Activated CD8-positive, alpha-beta memory T cell treated with anti-CD3 and anti-CD28 coated beads for 4 hours (primary cell): Measurements from ENCODE around the gene FNDC3B.
A peak's percentile ranks its signal among the peaks of the same experiment; 100 is the strongest.
"Not testable (repeated sequence)": the region's sequence is repeated elsewhere in the genome, so short reads cannot be mapped to it uniquely, and the experiment has no call there.

ENCODE experiments used
- DNase-seq, 2 donors: peaks; one replicate each; pipeline ENCODE4 v3.0.0-alpha.2; 2020; ENCODE audit warnings: low read depth in 2 of 2

FNDC3B gene

GRCh38 chr3:172039436-172040077 is at the start of gene FNDC3B:
Gene FNDC3B, plus strand, starts transcription at chr3:172039578. Its CDS starts 72,902 bp downstream, at chr3:172112480.
- DNase-seq, result peak; percentile 81 to 82

DNA sequence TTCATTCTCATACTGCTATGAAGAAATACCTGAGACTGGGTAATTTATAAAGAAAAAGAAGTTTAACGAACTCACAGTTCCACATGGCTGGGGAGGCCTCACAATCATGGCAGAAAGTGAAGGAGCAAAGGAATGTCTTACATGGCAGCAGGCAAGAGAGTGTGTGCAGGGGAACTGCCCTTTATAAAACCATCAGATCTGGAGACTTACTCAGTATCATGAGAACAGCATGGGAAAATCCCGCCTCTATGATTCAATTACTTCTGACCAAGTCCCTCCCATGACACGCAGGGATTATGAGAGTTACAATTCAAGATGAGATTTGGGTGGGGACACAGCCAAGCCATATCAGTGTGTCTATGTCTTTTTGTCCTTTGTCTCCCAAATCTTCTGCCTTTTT is 49.1 kb upstream of the FNDC3B start:
- not testable (repeated sequence) for DNase-seq

GRCh38 chr3:171991166-171991565 is 48.2 kb upstream of the FNDC3B start:
- no peak for DNase-seq

DNA sequence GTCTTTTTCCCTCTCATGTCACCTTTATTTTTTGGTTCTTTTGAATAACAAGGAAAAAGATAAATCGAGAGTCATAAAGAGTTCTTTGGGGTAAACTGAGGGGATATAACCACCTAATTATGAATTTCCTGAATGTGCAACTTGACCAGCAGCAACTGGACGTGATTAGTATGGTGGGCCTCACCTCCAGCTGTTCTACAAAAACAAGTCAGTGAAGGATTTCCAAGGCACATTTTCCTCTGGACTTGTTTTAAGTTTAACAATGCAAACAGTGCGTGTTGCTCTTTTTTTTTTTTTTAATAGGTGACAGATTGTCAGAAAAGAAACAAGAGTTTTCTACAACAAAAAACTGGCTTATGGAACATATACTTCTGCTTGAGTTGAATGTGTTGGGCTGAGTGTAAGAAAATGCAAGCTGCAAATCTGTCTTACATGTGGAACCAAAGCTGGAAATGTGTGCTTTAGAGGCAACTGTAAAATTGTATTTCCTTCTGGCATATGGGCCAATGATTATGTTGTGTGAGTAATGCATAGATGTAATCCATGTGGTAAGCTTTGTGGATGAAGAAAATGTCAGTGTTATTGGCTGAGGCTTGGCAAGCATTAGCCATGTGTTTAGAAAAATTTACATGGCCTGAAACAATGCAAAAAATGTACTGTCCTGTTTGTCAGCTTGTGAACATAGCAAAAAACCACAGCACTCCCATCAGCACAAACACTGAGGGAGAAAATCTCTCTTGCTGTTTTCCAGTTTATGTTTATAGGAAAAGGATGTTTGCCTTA is 44.5 kb upstream of the FNDC3B start:
- no peak for DNase-seq

DNA sequence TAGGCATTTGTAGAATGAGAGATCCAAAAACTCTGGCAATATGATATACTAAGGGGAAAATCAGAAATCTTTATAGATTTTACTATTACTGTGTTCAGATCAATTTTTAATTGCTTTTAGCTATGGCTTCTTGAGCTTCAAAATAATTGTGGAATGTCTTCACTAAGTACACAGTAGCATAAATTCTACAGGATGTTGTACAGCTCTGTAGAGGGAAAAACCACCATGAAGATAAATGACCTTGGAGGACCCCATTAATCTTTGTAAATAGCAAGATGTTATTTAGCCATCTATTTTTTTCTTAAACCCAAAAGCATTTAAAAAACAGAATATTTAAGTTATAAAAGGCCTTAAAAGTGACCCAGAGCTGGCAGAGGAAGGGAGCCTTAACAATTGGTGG is 43.9 kb upstream of the FNDC3B start:
- no peak for DNase-seq

DNA sequence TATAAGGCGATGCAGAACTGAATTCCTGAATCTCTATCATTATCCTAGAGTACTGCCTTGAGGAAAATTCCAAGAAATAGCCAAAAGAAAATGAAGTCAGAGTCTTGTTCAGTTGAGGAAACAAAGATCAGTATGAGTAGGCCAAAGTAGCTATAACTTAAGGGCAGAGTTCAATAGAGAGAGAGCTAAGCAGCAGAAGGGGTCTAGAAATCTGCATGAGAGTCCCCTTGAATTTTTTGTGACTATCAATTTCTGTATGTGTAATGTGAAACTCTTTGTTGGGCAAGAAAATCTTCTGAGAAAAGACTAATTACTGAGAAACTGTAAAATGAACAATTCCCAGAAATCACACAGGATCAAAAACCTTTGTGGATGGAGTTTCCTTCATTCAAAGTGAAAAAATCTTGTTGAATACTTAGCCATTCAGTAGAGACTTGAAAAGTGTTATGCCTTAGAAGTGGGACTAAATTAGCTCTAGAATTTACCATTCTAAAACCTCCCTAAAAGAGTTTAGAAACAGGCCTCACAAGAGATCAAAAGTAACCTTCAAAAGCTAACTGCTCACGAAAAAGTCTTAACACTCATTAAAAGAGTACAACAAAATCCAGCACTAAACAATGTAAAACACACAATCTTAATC is 43.1 kb upstream of the FNDC3B start:
- no peak for DNase-seq

DNA sequence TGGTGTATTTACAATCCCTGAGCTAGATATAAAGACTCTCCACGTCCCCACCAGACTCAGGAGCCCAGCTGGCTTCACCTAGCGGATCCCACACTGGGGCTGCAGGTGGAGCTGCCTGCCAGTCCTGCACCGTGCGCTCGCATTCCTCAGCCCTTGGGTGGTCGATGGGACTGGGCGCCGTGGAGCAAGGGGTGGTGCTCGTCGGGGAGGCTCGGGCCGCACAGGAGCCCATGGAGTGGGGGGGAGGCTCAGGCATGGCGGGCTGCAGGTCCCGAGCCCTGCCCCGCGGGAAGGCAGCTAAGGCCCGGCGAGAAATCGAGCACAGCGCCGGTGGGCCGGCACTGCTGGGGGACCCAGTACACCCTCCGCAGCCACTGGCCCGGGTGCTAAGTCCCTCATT is 40.6 kb upstream of the FNDC3B start:
- DNase-seq, result not testable (repeated sequence)

DNA sequence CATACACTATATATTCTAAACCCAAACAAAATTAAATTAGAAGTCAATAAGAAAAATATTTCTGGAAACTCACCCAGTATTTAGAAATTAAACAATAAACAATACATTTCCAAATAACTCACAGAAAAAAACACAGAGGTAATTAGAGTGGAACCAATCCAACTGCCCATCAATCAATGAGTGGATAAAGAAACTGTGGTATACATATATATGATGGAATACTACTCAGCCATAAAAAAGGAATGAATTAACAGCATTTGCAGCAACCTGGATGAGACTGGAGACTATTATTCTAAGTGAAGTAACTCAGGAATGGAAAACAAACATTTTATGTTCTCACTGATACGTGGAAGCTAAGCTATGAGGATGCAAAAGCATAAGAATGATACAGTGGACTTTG is 37.8 kb upstream of the FNDC3B start:
- not testable (repeated sequence) for DNase-seq

- DNase-seq, result no peak
These were observed 36.8 kb upstream of the FNDC3B start for GRCh38 chr3:172002512-172003078.

DNA sequence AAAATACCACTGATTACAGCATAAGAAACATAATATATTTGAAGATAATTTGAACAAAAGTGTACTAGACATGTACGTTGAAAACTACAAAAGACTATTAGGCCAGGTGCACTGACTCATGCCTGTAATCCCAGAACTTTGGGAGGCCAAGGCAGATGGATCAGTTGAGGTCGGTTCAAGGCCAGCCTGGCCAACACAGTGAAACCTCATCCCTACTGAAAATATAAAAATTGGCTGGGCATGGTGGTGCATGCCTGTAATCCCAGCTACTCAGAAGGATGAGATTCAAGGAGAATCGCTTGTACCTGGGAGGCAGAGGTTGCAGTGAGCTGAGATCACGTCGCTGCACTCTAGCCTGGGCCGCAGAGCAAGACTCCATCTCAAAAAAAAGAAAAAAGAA is 36.2 kb upstream of the FNDC3B start:
- no peak for DNase-seq

DNA sequence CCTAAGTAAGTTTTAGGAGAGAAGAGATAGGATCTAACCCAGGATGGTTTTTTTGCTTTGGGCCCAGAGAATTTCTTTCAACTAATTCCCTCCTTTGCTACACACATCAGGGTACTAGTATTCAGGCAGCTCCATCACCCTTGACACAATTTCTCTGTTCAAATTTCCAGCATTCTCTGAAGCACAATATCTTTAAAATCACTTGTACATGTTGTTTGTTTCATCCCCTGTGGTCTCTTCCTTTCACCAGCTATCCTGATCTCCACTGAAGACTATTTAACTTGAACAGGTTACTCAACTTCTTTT is 32.4 kb upstream of the FNDC3B start:
- no peak for DNase-seq

DNA sequence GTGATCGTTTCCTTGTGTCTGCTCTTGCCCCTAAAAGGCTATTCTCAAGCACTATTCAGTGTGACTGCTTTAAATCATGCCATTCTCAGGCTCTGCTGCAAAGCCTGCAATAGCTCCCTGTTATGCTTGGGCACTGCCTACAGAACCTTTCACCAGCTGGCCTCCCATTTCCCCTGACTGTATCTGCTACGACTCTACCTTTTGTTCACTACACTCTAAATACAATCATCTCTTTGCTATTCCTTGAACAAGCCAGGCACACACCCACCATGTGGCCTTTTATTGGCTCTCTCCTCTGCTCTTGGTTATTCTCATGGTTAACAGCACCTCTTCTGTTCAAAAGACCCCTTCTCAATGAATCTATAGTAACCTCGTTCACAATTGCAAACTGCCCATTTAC is 29.6 kb upstream of the FNDC3B start:
- no peak for DNase-seq

GRCh38 chr3:172012775-172013174 is 26.6 kb upstream of the FNDC3B start:
- DNase-seq, result no peak

GRCh38 chr3:172014145-172014544 is 25.2 kb upstream of the FNDC3B start:
- no peak for DNase-seq

GRCh38 chr3:172018364-172018763 is 21.0 kb upstream of the FNDC3B start:
- DNase-seq, result no peak

DNA sequence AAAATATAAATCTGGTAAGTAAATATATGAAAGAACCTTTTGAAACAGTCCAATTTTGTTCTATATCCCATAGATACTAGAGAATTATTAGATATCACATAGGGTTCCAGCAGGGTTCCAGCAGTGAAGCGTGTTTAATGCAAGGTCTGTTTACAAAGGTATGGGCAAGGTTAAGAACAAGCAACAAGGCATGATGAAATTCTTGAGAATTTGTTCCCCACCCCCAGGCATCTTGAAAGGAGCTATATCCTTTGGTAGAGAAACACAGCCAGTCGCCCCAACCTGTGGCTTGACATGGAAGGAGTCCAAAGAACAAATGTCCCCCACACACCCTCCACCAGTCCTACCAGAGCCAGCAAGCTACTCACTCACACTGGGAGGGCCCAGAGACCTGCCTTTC is 18.6 kb upstream of the FNDC3B start:
- DNase-seq, result no peak

- DNase-seq, result no peak
These were observed 18.2 kb upstream of the FNDC3B start for GRCh38 chr3:172021164-172021563.

- no peak for DNase-seq
These were observed 17.5 kb upstream of the FNDC3B start for GRCh38 chr3:172021859-172022258.

GRCh38 chr3:172023915-172024314 is 15.5 kb upstream of the FNDC3B start:
- DNase-seq, result no peak

- no peak for DNase-seq
These were observed 14.7 kb upstream of the FNDC3B start for GRCh38 chr3:172024679-172025078.

- no peak for DNase-seq
These were observed 9.8 kb upstream of the FNDC3B start for GRCh38 chr3:172029425-172030098.

DNA sequence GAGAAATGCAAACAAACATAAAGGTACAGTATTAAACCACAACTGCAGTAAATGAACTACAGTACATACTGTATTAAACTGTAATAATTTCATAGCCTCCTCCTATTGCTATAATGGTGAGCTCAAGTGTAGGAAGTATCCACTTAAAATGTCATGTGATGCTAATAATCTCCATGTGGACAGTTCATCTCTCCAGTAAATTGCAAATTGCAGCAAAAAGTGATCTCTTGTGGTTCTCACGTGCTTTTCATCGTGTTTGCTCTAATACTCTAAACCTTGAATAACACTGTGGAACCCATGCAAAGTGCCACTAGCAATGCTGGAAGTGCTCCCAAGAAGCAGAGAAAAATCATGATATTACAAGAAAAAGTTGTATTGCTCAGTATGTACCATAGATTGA is 9.2 kb upstream of the FNDC3B start:
- DNase-seq, result no peak
